Measurements from ENCODE around the gene C19orf25.

GRCh38 chr19:1505012-1505411, 26.0 kb upstream of the C19orf25 start:
- TF ChIP-seq POLR2AphosphoS5 (IDR thresholded peaks at IDR 0.05; ENCODE audit: low read depth), result no peak
- no peak for TF ChIP-seq CTCF (IDR thresholded peaks at IDR 0.05; ENCODE audit: insufficient read depth, low read length)
- TF ChIP-seq REST (IDR thresholded peaks at IDR 0.05; ENCODE audit: insufficient replicate concordance, low read depth), result no peak
- no peak for TF ChIP-seq GABPA (IDR thresholded peaks at IDR 0.05; ENCODE audit: low read depth)
- TF ChIP-seq SPI1 (IDR thresholded peaks at IDR 0.05; ENCODE audit: borderline replicate concordance, low read depth), result no peak
